ENCODE data around the gene ZAR1L. TPM values are rescaled to one million over a fixed set of nuclear protein-coding genes. Genes with fewer than 3 reads are reported as not detected.

The ZAR1L gene
- total RNA-seq, 1 donor from 2014 or later: not detected

DNA sequence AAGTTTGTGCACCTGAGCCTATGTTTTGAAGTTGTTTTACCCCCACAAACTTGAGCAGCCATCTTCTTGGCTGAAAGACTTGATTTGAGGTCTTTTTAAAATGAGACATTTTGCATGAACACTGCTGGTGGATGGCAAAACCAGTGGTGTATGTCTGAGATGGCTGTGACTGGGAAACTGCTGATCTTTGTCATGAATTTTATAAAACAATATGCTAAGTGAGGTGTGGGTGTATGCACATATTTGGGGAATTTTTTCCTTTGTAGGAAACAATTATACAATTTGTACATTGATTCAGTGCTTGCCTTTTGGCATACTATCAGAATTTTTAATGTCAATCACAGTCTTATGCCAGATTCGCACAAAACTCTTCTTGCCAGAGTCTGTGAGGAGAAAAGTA is 52.5 kb downstream of the ZAR1L start:
- no peak overlapping the region for H3K27ac Mint-ChIP-seq
- DNase-seq (ENCODE audit: low spot score, unreplicated experiment): no peak
- H3K27me3 Mint-ChIP-seq: no peaks in the 10 kb centered on the region
- no peak overlapping the region for H3K4me3 Mint-ChIP-seq (ENCODE audit: low read depth)
- no peaks in the 10 kb centered on the region for H3K9me3 Mint-ChIP-seq (ENCODE audit: low read depth)
- TF ChIP-seq, protein P1, sequence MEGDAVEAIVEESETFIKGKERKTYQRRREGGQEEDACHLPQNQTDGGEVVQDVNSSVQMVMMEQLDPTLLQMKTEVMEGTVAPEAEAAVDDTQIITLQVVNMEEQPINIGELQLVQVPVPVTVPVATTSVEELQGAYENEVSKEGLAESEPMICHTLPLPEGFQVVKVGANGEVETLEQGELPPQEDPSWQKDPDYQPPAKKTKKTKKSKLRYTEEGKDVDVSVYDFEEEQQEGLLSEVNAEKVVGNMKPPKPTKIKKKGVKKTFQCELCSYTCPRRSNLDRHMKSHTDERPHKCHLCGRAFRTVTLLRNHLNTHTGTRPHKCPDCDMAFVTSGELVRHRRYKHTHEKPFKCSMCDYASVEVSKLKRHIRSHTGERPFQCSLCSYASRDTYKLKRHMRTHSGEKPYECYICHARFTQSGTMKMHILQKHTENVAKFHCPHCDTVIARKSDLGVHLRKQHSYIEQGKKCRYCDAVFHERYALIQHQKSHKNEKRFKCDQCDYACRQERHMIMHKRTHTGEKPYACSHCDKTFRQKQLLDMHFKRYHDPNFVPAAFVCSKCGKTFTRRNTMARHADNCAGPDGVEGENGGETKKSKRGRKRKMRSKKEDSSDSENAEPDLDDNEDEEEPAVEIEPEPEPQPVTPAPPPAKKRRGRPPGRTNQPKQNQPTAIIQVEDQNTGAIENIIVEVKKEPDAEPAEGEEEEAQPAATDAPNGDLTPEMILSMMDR (IDR thresholded peaks at IDR 0.05; ENCODE audit: unreplicated experiment): no peak
- peaks cover 7% of the 10 kb centered on the region for H3K4me1 Mint-ChIP-seq (ENCODE audit: low read depth)
- H3K36me3 Mint-ChIP-seq (ENCODE audit: insufficient read depth): no peaks in the 10 kb centered on the region

DNA sequence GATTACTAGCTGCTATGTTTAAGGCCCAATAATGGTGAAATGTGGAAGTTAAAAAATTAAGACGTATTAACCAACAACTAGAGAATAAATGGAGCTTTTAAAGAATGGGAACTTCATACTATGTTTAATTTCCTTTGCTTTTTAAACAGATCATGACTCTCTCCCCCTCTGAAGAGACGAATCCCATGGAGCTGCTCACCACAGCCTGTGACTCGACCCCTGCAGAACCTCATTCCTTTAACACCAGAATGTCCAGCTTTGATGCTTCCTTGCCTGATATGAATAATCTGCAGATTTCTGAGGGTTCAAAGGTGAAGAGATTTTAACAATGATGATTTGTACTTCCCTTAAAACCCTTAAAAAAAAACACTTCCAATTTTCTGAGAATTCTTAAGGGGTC is 53.0 kb downstream of the ZAR1L start:
- Mint-ChIP-seq H3K27ac (no peak overlapping the region), H3K4me3 (ENCODE audit: low read depth) (no peak overlapping the region)

DNA sequence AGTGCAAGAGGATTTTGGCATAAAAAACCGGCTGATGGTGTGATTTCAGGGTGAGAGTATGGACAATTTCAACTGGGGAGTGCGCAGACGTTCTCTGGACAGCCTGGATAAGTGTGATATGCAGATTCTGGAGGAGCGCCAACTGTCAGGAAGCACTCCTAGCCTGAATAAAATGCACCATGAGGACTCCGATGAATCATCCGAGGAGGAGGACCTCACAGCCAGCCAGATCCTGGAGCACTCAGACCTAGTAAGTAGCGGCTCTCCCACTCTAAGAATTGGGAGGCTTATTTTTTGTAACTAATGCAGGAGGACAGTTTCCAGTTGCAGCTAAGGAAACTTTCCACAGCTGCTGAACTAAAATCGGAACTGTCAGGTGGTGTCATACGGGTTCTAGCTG is 53.6 kb downstream of the ZAR1L start:
- Mint-ChIP-seq H3K9me3 (ENCODE audit: low read depth) (no peaks in the 10 kb centered on the region), H3K27ac (no peak overlapping the region), H3K4me1 (ENCODE audit: low read depth) (peaks cover 8% of the 10 kb centered on the region), H3K4me3 (ENCODE audit: low read depth) (no peak overlapping the region), H3K36me3 (ENCODE audit: insufficient read depth) (no peaks in the 10 kb centered on the region), H3K27me3 (no peaks in the 10 kb centered on the region)
- TF ChIP-seq, protein P1 (IDR thresholded peaks at IDR 0.05; ENCODE audit: unreplicated experiment): no peak
- DNase-seq (ENCODE audit: low spot score, unreplicated experiment): no peak

More for the DNA sequence above, 53.0 kb downstream of the ZAR1L start:
- Mint-ChIP-seq H3K4me1 (ENCODE audit: low read depth) (peaks cover 8% of the 10 kb centered on the region), H3K36me3 (ENCODE audit: insufficient read depth) (no peaks in the 10 kb centered on the region), H3K27me3 (no peaks in the 10 kb centered on the region), H3K9me3 (ENCODE audit: low read depth) (no peaks in the 10 kb centered on the region)
- no peak for DNase-seq (ENCODE audit: low spot score, unreplicated experiment)
- TF ChIP-seq, protein P1 (IDR thresholded peaks at IDR 0.05; ENCODE audit: unreplicated experiment): no peak

DNA sequence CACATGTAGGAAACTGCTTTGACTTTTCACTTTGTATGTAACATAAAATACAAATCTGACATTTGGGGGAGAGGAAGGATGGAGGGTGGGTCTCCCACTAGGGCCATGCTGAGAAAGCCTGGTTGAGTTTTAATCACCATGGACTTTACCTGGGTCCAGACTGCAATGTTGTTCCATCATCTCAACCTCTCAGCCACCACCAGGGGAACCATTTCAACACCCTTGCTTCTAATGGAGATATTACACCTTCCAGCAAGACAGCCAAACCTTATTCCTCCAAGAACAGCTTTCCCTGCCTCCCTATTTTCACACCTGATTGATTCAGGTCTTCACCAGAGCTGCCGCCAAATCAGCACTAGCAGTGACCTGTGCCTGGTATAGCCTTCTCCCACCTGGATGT is 56.0 kb downstream of the ZAR1L start:
- H3K27me3 Mint-ChIP-seq: no peaks in the 10 kb centered on the region
- no peak overlapping the region for H3K4me3 Mint-ChIP-seq (ENCODE audit: low read depth)
- TF ChIP-seq, protein P1 (IDR thresholded peaks at IDR 0.05; ENCODE audit: unreplicated experiment): peak; percentile 14
- H3K36me3 Mint-ChIP-seq (ENCODE audit: insufficient read depth): no peaks in the 10 kb centered on the region
- peaks cover 19% of the 10 kb centered on the region for H3K4me1 Mint-ChIP-seq (ENCODE audit: low read depth)
- no peaks in the 10 kb centered on the region for H3K9me3 Mint-ChIP-seq (ENCODE audit: low read depth)
- no peak overlapping the region for H3K27ac Mint-ChIP-seq
- no peak for DNase-seq (ENCODE audit: low spot score, unreplicated experiment)

DNA sequence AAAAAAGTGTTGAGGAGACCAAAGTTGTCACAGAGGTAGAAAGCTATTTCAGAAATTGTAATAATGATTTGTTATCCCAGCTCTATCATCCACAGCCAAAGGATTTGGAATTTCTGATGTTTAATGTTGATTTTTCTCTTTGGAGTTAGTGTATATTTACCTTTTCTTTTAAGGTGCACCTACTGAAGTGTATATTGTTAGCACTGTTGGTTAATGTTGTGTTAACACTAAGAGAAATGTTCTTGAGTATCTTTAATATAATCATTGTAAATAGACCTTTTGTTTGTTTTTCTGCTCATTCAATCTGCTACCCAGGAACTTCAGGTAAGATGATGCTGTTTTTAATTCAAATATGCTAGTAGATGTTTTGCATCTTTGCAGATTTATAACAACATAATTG is 57.5 kb downstream of the ZAR1L start:
- H3K36me3 Mint-ChIP-seq (ENCODE audit: insufficient read depth): no peaks in the 10 kb centered on the region
- DNase-seq (ENCODE audit: low spot score, unreplicated experiment): no peak
- H3K27ac Mint-ChIP-seq: no peak overlapping the region
- no peaks in the 10 kb centered on the region for H3K27me3 Mint-ChIP-seq
- H3K4me3 Mint-ChIP-seq (ENCODE audit: low read depth): no peak overlapping the region
- H3K9me3 Mint-ChIP-seq (ENCODE audit: low read depth): no peaks in the 10 kb centered on the region
- peaks cover 19% of the 10 kb centered on the region for H3K4me1 Mint-ChIP-seq (ENCODE audit: low read depth)
- TF ChIP-seq, protein P1 (IDR thresholded peaks at IDR 0.05; ENCODE audit: unreplicated experiment): no peak
